ENCODE data around the gene PLAAT5.
A peak's percentile ranks its signal among the peaks of the same experiment; 100 is the strongest.

PLAAT5 gene

GRCh38 chr11:63462137-63462536, 28.8 kb downstream of the PLAAT5 start:
- Histone ChIP-seq H3K4me3 (replicated peaks; ENCODE audit: insufficient read depth, low read length) (no peak overlapping the region), H3K27me3 (ENCODE audit: insufficient read depth, poor library complexity, severe bottlenecking) (no peaks in the 10 kb centered on the region), H3K27ac (replicated peaks) (no peak overlapping the region)
- TF ChIP-seq SPI1 (IDR thresholded peaks at IDR 0.05; ENCODE audit: borderline replicate concordance, low read depth): peak; percentile 61
- no peak for TF ChIP-seq REST (IDR thresholded peaks at IDR 0.05; ENCODE audit: insufficient replicate concordance, low read depth)
- DNase-seq (ENCODE audit: low read depth in 1 of 2, low spot score in 1 of 2): no peak

- no peak for DNase-seq (ENCODE audit: low read depth in 1 of 2, low spot score in 1 of 2)
- no peak for TF ChIP-seq POLR2AphosphoS5 (IDR thresholded peaks at IDR 0.05; ENCODE audit: low read depth)
- H3K4me3 ChIP-seq (replicated peaks; ENCODE audit: insufficient read depth, low read length): no peak overlapping the region
- H3K27ac ChIP-seq (replicated peaks): no peak overlapping the region
- H3K27me3 ChIP-seq (ENCODE audit: insufficient read depth, poor library complexity, severe bottlenecking): no peaks in the 10 kb centered on the region
These were observed 31.4 kb downstream of the PLAAT5 start for GRCh38 chr11:63459586-63459985.

- H3K27ac ChIP-seq (replicated peaks): no peak overlapping the region
These were observed 42.3 kb downstream of the PLAAT5 start for GRCh38 chr11:63448646-63449045.

GRCh38 chr11:63445720-63446119, 45.2 kb downstream of the PLAAT5 start:
- TF ChIP-seq CTCF (IDR thresholded peaks at IDR 0.05; ENCODE audit: insufficient read depth, low read length) (no peak), SPI1 (IDR thresholded peaks at IDR 0.05; ENCODE audit: borderline replicate concordance, low read depth) (no peak), POLR2AphosphoS5 (IDR thresholded peaks at IDR 0.05; ENCODE audit: low read depth) (no peak), REST (IDR thresholded peaks at IDR 0.05; ENCODE audit: insufficient replicate concordance, low read depth) (no peak), GABPA (IDR thresholded peaks at IDR 0.05; ENCODE audit: low read depth) (no peak)
- Histone ChIP-seq H3K4me3 (replicated peaks; ENCODE audit: insufficient read depth, low read length) (no peak overlapping the region), H3K27me3 (ENCODE audit: insufficient read depth, poor library complexity, severe bottlenecking) (no peaks in the 10 kb centered on the region), H3K27ac (replicated peaks) (no peak overlapping the region)
- DNase-seq (ENCODE audit: low read depth in 1 of 2, low spot score in 1 of 2): no peak

More at GRCh38 chr11:63448646-63449045, 42.3 kb downstream of the PLAAT5 start:
- DNase-seq (ENCODE audit: low read depth in 1 of 2, low spot score in 1 of 2): no peak
- TF ChIP-seq CTCF (IDR thresholded peaks at IDR 0.05; ENCODE audit: insufficient read depth, low read length): no peak
- no peak for TF ChIP-seq REST (IDR thresholded peaks at IDR 0.05; ENCODE audit: insufficient replicate concordance, low read depth)
- no peak for TF ChIP-seq SPI1 (IDR thresholded peaks at IDR 0.05; ENCODE audit: borderline replicate concordance, low read depth)
- no peak for TF ChIP-seq GABPA (IDR thresholded peaks at IDR 0.05; ENCODE audit: low read depth)
- TF ChIP-seq POLR2AphosphoS5 (IDR thresholded peaks at IDR 0.05; ENCODE audit: low read depth): no peak
- no peak overlapping the region for H3K4me3 ChIP-seq (replicated peaks; ENCODE audit: insufficient read depth, low read length)
- H3K27me3 ChIP-seq (ENCODE audit: insufficient read depth, poor library complexity, severe bottlenecking): no peaks in the 10 kb centered on the region

Measured in HL-60 (cell line).